ENCODE results near the gene SEC14L5.

SEC14L5 gene

GRCh38 chr16:4946917-4947316, 11.2 kb upstream of the SEC14L5 start:
- H3K9ac ChIP-seq (ENCODE audit: low read length): no peak overlapping the region
- H3K27ac ChIP-seq (ENCODE audit: low read depth, low read length, poor library complexity, severe bottlenecking): no peak overlapping the region
- peaks cover 12% of the 10 kb centered on the region for H3K27me3 ChIP-seq (ENCODE audit: insufficient read depth, low read length)
- no peaks in the 10 kb centered on the region for H3K9me3 ChIP-seq (ENCODE audit: low read length)
- no peaks in the 10 kb centered on the region for H3K79me2 ChIP-seq (ENCODE audit: insufficient read depth, low read length)
- H3K36me3 ChIP-seq (ENCODE audit: insufficient read depth, low read length): no peaks in the 10 kb centered on the region
- no peak overlapping the region for H2AFZ ChIP-seq (ENCODE audit: low read length)
- no peak overlapping the region for H3K4me3 ChIP-seq (ENCODE audit: low read depth, low read length, poor library complexity, severe bottlenecking)
- TF ChIP-seq EZH2 (IDR thresholded peaks at IDR 0.05; ENCODE audit: borderline replicate concordance, low read length): no peak
- H3F3A ChIP-seq (ENCODE audit: insufficient read depth, low read length): no peaks in the 10 kb centered on the region
- H3K4me2 ChIP-seq (ENCODE audit: low read length): no peak overlapping the region
- peaks cover 10% of the 10 kb centered on the region for H3K4me1 ChIP-seq (ENCODE audit: insufficient read depth, low read length, severe bottlenecking)
- no peaks in the 10 kb centered on the region for H4K20me1 ChIP-seq (ENCODE audit: insufficient read depth, low read length)
- no peaks in the 10 kb centered on the region for H3K9me2 ChIP-seq (ENCODE audit: low read depth, low read length)

- Histone ChIP-seq H3K36me3 (ENCODE audit: insufficient read depth, low read length) (no peaks in the 10 kb centered on the region), H2AFZ (ENCODE audit: low read length) (peak overlapping the region; percentile 75; the same call in 1 of the 2 replicates), H4K20me1 (ENCODE audit: insufficient read depth, low read length) (no peaks in the 10 kb centered on the region), H3K27me3 (ENCODE audit: insufficient read depth, low read length) (peaks cover 12% of the 10 kb centered on the region), H3K9me3 (ENCODE audit: low read length) (no peaks in the 10 kb centered on the region), H3K9ac (ENCODE audit: low read length) (no peak overlapping the region; the same call in 1 of the 2 replicates), H3K27ac (ENCODE audit: low read depth, low read length, poor library complexity, severe bottlenecking) (no peak overlapping the region), H3K4me1 (ENCODE audit: insufficient read depth, low read length, severe bottlenecking) (peaks cover 10% of the 10 kb centered on the region), H3K9me2 (ENCODE audit: low read depth, low read length) (no peaks in the 10 kb centered on the region), H3F3A (ENCODE audit: insufficient read depth, low read length) (no peaks in the 10 kb centered on the region), H3K79me2 (ENCODE audit: insufficient read depth, low read length) (no peaks in the 10 kb centered on the region), H3K4me3 (ENCODE audit: low read depth, low read length, poor library complexity, severe bottlenecking) (no peak overlapping the region), H3K4me2 (ENCODE audit: low read length) (peak overlapping the region; percentile 39; the same call in 1 of the 2 replicates)
- TF ChIP-seq CTCF (IDR thresholded peaks at IDR 0.05; ENCODE audit: low read length) (no peak), EZH2 (IDR thresholded peaks at IDR 0.05; ENCODE audit: borderline replicate concordance, low read length) (no peak)
Observed at GRCh38 chr16:4947722-4948503, 10.2 kb upstream of the SEC14L5 start.

- Histone ChIP-seq H3F3A (ENCODE audit: insufficient read depth, low read length) (no peaks in the 10 kb centered on the region), H3K9me2 (ENCODE audit: low read depth, low read length) (no peaks in the 10 kb centered on the region), H3K79me2 (ENCODE audit: insufficient read depth, low read length) (no peaks in the 10 kb centered on the region), H3K4me1 (ENCODE audit: insufficient read depth, low read length, severe bottlenecking) (peaks cover 10% of the 10 kb centered on the region), H3K9me3 (ENCODE audit: low read length) (no peaks in the 10 kb centered on the region), H3K4me2 (ENCODE audit: low read length) (no peak overlapping the region), H3K36me3 (ENCODE audit: insufficient read depth, low read length) (no peaks in the 10 kb centered on the region), H2AFZ (ENCODE audit: low read length) (no peak overlapping the region), H3K27ac (ENCODE audit: low read depth, low read length, poor library complexity, severe bottlenecking) (no peak overlapping the region), H4K20me1 (ENCODE audit: insufficient read depth, low read length) (no peaks in the 10 kb centered on the region), H3K4me3 (ENCODE audit: low read depth, low read length, poor library complexity, severe bottlenecking) (no peak overlapping the region), H3K27me3 (ENCODE audit: insufficient read depth, low read length) (peaks cover 12% of the 10 kb centered on the region; the same call in 1 of the 2 replicates), H3K9ac (ENCODE audit: low read length) (no peak overlapping the region)
- TF ChIP-seq CTCF (IDR thresholded peaks at IDR 0.05; ENCODE audit: low read length) (no peak), EZH2 (IDR thresholded peaks at IDR 0.05; ENCODE audit: borderline replicate concordance, low read length) (no peak)
Observed at GRCh38 chr16:4948903-4949766, 9.0 kb upstream of the SEC14L5 start.
